KOPT-K1 (cell line): ENCODE measurements around the gene KLHDC8B.
"Not testable (repeated sequence)": the region's sequence is repeated elsewhere in the genome, so short reads cannot be mapped to it uniquely, and the experiment has no call there.

Source experiments
- H3K27ac ChIP-seq: fragments of 200-600 bp; sonication (generic); 2 replicates; pipeline ENCODE4 v1.5.1; 2016; ENCODE audit warnings: antibody characterized with exemption, mild to moderate bottlenecking, low read depth, low read length; ENCODE audit not compliant: poor library complexity, severe bottlenecking
- H3K36me3 ChIP-seq: fragments of 200-600 bp; sonication (generic); 2 replicates; pipeline ENCODE4 v1.5.1; 2017; ENCODE audit warnings: antibody characterized with exemption, mild to moderate bottlenecking, low read length, moderate library complexity; ENCODE audit not compliant: insufficient read depth
- H3K9me3 ChIP-seq: fragments of 200-600 bp; sonication (generic); 2 replicates; pipeline ENCODE4 v1.5.1; 2017; ENCODE audit warnings: antibody characterized with exemption, low read length, mild to moderate bottlenecking; ENCODE audit not compliant: insufficient read depth, poor library complexity, severe bottlenecking

KLHDC8B gene

DNA sequence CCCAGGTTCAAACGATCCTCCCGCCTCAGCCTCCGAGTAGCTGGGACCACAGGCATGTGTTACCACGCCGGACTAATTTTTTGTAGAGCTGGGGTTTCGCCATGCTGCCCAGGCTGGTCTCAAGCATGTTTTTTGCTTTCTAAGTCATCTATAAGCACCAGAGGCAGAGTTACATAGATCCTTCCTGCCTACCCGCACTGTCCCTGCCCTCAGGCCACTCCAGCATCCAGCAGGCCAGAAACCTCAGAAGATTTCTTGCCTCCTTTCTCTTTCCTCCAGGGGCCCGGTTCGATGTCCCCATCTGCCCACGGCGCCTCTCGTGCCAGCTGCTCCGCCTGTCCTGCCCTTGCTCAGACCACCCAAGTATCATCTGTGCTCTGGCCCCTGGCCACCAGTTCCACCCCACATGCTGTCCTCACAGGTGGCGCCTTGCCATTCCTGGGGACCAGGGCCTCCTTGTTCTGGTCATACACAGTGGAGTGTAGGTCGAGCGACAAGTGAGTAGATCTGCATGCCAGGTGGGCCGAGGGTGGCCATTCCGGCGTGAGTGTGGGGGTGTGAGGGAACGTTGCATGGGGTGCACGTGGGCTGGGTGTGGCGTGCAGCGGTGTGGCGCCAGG lies 27.3 kb downstream of the KLHDC8B start:
- Histone ChIP-seq H3K36me3 (no peaks in the 10 kb centered on the region), H3K27ac (no peak overlapping the region), H3K9me3 (no peaks in the 10 kb centered on the region)

DNA sequence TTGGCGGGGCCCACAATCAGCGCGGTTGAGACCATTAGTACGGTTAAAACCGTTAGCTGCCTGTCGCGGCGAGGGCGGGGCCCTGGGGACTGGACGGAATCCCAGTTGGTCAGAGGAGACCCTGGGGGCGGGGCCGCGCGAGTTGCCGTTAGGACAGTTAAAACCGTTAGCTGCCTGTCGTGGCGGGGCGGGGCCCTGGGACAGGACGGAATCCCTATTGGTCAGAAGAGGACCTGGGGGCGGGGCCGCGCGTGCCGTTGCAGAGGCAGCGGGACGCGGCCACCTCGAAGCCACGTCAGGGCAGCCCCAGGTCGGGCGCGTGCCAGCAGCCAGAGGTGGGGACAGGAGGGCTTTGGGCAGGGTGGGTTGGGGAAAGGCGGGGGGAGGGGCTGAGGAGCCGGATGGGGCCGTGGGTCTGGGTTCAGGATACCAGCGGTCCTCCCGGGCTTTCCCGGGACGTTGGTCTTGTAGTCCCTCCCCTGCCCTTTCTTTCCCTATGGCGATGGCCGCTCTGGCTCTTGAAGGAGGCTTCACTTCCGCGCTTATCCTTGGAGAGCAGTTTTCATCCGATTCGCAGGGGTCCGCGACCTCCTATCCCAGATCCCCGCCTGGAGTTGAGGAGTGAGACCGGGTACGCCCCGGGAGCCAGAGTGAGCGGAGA lies 28.0 kb downstream of the KLHDC8B start:
- H3K9me3 ChIP-seq: no peaks in the 10 kb centered on the region
- no peaks in the 10 kb centered on the region for H3K36me3 ChIP-seq
- H3K27ac ChIP-seq: no peak overlapping the region

DNA sequence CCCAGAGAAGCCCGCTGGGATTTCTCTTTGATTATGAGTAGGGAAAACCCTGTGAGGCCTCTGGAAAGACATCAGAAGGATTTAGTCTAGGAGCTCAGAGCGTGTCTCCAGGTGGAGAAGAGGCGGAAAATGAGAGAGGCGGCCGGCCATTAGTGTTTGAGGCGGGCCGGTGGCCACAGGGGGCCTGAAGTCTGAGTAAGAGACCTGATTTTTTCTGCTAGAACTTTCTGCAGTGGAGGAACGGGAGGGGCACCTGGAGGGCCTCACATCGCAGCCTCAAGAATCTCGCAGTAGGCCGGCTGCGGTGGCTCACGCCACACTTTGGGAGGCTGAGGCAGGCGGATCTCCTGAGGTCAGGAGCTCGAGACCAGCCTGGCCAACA lies 28.5 kb downstream of the KLHDC8B start:
- no peaks in the 10 kb centered on the region for H3K9me3 ChIP-seq
- H3K36me3 ChIP-seq: no peaks in the 10 kb centered on the region
- no peak overlapping the region for H3K27ac ChIP-seq

DNA sequence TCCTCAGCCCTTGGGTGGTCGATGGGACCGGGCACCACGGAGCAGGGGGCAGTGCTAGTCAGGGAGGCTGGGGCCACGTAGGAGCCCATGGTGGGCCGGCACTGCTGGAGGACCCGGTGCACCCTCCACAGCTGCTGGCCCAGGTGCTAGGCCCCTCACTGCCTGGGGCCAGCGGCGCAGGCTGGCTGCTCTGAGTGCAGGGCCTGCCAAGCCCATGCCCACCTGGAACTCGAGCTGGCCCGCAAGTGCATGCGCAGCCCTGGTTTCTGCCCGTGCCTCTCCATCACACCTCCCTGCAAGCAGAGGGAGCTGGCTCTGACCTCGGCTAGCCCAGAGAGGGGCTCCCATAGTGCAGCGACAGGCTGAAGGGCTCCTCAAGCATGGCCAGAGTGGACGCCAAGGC lies 42.1 kb downstream of the KLHDC8B start:
- Histone ChIP-seq H3K36me3 (no peaks in the 10 kb centered on the region), H3K27ac (no peak overlapping the region), H3K9me3 (peaks cover 10% of the 10 kb centered on the region)

DNA sequence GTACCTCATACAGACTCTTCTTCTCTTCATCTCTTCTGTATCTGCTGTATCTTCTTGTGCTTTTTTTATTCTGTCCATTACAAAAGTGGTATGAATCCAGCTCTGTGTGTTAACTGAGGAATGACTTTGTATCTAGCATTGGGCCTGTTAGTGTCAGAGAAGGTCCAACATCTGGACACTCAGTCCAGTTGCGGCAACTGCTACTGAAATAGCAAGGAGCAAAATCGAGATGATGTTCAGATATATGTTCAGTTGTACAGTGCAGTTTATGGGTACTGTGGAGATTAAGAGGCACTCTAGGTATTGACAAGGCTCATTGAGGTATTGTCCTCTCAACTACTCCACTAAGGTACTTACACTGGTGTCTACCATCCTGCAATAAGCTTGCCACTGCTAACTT lies 42.6 kb downstream of the KLHDC8B start:
- Histone ChIP-seq H3K9me3 (peaks cover 10% of the 10 kb centered on the region), H3K27ac (no peak overlapping the region), H3K36me3 (no peaks in the 10 kb centered on the region)

DNA sequence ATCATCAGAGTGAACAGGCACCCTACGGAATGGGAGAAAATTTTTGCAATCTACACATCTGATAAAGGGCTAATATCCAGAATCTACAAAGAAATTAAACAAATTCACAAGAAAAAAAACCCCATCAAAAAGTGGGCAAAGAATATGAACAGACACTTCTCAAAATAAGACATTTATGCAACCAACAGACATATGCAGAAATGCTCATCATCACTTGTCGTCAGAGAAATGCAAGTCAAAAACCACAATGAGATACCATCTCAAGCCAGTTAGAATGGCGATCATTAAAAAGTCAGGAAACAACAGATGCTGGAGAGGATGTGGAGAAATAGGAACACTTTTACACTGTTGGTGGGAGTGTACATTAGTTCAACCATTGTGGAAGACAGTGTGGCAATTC lies 45.3 kb downstream of the KLHDC8B start:
- H3K27ac ChIP-seq, H3K36me3 ChIP-seq: not testable (repeated sequence)
- H3K9me3 ChIP-seq: peaks cover 10% of the 10 kb centered on the region

DNA sequence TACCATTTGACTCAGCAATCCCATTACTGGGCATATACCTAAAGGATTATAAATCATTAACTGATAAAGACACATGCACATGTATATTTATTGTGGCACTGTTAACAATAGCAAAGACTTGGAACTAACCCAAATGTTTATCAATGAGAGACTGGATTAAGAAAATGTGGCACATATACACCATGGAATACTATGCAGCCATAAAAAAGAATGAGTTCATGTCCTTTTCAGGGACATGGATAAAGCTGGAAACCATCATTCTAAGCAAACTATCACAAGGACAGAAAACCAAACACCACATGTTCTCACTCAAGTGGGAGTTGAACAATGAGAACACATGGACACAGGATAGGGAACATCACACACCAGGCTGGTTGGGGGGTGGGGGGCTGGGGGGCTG lies 45.7 kb downstream of the KLHDC8B start:
- H3K36me3 ChIP-seq, H3K27ac ChIP-seq: not testable (repeated sequence)
- peaks cover 10% of the 10 kb centered on the region for H3K9me3 ChIP-seq

DNA sequence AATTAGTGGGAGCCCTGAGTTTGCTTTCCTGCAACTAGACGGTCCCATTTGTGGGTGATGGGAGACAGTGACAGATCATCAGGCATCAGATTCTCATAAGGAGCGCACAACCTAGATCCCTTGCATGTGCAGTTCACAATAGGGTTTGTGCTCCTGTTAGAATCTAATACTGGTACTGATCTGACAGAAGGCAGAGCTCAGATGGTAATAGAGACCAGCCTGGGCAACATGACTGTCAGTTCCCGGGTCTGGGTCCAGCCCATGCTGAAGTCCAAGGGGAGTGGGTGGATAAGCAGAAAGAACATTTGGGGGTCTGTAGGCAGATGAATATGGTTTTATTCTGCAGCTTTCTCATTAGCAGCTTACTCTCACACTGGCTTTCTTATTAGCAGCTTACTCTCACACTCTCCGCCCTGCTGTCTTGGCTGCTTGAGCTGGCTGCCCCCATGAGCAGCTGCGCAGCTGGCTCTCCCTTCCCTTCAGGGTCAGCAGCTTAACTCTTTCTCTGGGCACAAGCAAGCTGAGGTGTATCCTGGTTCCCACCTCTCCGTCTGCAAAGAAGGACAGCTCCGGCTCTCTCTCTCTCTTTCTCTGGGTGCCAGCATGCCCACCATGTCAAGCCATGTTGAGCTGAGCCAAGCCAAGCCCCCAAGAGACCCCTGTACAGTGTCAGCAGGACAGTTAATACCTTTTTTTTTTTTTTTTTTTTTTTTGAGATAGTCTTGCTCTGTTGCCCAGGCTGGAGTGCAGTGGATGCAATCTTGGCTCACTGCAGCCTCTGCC lies 46.5 kb downstream of the KLHDC8B start:
- Histone ChIP-seq H3K27ac (no peak overlapping the region), H3K36me3 (no peaks in the 10 kb centered on the region), H3K9me3 (peaks cover 10% of the 10 kb centered on the region)

DNA sequence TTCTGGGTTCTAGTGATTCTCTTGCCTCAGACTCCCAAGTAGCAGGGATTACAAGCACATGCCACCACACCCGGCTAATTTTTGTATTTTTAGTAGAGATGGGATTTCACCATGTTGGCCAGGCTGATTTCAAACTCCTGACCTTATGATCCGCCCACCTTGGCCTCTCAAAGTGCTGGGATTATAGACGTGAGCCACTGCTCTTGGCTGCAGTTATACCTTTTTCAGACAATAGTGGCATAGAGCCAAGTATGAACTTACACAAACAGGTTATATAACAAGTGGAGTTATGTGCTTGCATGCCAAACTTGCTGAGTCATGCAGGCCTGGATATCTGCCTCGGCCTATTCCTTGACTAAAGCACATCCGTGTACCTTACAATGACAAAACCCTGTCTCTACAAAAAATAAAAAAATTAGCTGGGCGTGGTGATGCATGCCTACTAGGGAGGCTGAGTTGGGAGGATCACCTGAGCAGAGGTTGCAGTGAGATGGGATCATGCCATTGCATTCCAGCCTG lies 47.1 kb downstream of the KLHDC8B start:
- peaks cover 10% of the 10 kb centered on the region for H3K9me3 ChIP-seq
- not testable (repeated sequence) for H3K36me3 ChIP-seq, H3K27ac ChIP-seq

DNA sequence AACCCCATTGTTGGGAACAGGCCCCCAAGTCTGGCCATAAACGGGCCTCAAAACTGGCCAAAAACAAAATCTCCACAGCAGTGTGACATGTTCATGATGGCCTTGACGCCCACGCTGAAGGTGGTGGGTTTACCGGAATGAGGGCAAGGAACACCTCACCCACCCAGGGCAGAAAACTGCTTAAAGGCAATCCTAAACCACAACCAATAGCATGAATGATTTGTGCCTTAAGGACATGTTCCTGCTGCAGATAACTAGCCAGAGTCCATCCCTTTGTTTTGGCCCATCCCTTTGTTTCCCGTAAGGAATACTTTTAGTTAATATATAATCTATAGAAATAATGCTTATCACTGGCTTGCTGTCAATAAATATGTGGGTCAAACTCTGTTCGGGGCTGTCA lies 47.7 kb downstream of the KLHDC8B start:
- Histone ChIP-seq H3K9me3 (peaks cover 10% of the 10 kb centered on the region), H3K27ac (no peak overlapping the region), H3K36me3 (no peaks in the 10 kb centered on the region)

DNA sequence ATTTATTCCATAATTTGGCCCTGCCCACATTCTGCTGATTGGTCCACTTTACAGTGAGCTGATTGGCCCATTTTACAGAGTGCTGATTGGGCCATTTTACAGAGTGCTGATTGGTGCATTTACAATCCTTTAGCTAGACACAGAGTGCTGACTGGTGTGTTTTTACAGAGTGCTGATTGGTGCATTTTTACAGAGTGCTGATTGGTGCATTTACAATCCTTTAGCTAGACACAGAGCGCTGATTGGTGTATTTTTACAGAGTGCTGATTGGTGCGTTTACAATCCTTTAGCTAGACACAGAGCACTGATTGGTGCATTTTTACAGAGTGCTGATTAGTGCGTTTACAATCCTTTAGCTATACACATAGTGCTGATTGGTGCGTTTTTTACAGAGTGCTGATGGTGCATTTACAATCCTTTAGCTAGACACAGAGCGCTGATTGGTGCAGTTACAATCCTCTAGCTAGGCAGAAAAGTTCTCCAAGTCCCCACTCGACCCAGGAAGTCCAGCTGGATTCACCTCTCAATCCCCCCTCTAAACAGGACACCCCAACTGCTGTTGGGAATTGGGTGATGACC lies 49.7 kb downstream of the KLHDC8B start:
- not testable (repeated sequence) for H3K27ac ChIP-seq, H3K9me3 ChIP-seq, H3K36me3 ChIP-seq

DNA sequence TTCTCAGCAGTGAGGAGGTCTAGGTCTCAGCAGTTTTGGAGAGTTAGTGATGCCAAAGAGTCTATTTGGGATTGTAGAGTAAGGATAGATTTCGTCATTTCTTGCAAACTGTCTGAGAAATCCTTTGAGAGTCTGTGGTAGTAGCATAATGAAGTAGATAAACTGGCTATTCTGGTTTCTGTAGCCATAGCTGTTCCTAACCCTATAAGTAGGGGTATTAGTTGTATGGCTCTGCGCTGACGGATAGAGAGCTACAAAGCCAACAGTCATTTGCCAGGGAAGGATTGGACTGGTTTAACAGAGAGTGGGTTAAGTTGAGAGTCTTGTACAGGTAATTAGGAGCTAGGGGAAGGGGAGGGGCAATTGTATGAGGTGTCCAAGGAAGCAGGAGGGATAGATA lies 50.6 kb downstream of the KLHDC8B start:
- H3K9me3 ChIP-seq: peaks cover under 1% of the 10 kb centered on the region

More for the DNA sequence above, 50.6 kb downstream of the KLHDC8B start:
- H3K36me3 ChIP-seq: no peaks in the 10 kb centered on the region
- no peak overlapping the region for H3K27ac ChIP-seq
